HG02885 (cell line): ENCODE data around the gene PLSCR4.
A peak's percentile ranks its signal among the peaks of the same experiment; 100 is the strongest.
"Not testable (repeated sequence)": the region's sequence is repeated elsewhere in the genome, so short reads cannot be mapped to it uniquely, and the experiment has no call there.

Experiments used
- ATAC-seq: cut with Tn5 transposase; IDR thresholded peaks from one replicate; pipeline ENCODE4 v1.9.1; 2021; ENCODE audit warnings: mild to moderate bottlenecking; ENCODE audit not compliant: unreplicated experiment, poor library complexity

PLSCR4 gene

DNA sequence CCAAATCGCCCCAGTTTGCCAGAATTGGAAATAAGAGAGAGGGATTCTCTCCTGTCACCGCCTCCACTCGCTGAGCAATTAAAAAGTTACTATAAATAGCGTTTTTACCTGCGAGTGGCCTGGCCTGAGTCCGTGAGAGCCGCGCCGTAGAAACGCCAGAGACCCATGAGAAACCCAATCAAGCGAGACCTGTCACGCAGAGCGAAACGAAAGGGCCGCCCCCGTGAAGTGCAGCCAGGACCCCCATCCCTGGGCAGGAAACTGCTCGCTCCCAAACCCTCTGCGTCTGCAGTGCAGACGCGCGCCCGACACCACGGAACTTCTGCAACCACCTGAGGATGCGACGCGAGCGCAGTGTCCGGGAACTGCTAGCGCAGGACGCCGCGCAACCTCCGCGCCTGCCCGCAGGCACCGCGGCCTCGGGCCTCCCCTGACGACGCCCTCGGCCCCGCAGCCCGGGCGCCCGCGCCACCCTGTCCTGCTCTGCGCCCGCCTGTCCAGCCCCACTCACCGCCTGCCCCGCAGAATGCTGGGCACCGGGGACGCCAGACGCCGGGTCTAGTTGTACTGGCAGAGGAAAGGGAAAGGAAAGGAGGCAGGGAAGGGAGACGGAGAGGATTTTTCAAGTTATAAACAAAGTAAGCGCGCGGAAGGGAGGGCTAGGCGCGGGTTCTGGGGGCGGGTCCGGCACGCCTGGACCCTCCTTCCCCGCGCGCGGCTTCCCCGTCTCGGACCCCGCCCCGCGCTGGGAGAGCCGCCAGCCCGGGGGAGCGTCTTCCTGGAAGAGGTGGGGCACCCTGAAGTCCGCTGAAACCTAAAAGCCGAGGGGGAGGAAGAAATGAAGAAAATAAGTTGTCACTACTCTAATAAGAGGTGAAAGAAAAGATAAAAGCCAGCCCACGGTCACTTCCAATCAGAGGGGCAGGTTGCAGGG, at the start of gene PLSCR4:
PLSCR4 (minus strand) TSS at position 657 of the 934 bp plus-strand sequence. CDS start 29,034 bp downstream, outside the sequence.
- peak; percentile 72 for ATAC-seq

DNA sequence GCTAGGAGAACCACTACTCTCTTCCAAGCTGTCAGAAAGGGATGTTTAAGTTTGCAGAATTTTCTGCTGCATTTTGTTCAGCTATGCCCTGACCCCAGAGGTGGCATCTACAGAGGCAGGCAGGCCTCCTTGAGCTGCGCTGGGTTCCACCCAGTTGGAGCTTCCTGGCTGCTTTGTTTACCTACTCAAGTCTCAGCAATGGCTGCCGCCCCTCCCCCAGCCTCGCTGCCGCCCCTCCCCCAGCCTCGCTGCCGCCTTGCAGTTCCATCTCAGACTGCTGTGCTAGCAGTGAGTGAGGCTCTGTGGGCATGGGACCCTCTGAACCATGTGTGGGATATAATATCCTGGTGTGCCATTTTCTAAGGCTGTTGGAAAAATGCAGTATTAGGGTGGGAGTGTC, 42.5 kb upstream of the PLSCR4 start:
- ATAC-seq: not testable (repeated sequence)

DNA sequence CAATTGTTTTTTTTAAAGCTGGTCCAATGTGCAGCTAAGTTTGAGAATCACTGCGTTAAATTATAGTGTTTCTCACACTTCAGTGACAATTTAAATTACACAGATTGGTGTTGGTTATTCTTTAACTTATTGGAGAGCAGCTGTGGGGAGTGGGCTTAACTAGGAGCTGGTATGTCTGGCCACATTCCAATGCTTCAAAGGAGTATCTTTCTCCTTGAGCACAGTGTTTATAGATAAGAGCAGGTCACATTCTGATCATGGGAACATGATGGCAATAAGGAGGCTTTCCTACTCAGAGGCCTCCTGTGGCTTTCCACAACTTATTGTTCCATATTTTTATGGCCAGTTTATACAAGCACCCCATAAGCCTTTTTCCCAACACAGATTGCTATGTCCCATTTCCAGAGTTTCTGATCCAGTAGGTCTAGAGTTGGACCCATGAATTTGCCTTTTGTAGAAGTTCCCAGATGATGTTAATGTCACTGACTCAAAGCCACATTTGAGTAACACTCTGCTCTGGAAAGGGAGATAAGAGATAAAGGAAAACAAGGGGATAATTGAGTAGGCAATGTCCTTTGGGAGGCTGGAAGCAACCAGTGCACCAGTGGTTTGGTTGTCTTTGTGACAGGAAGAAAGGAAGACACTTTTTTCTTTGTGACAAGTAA, 33.0 kb upstream of the PLSCR4 start:
- no peak for ATAC-seq

- ATAC-seq: no peak
Measured at GRCh38 chr3:146280864-146281263, 30.0 kb upstream of the PLSCR4 start.

GRCh38 chr3:146279951-146280350, 29.0 kb upstream of the PLSCR4 start:
- ATAC-seq: no peak

- no peak for ATAC-seq
Measured at GRCh38 chr3:146279013-146279412, 28.1 kb upstream of the PLSCR4 start.

DNA sequence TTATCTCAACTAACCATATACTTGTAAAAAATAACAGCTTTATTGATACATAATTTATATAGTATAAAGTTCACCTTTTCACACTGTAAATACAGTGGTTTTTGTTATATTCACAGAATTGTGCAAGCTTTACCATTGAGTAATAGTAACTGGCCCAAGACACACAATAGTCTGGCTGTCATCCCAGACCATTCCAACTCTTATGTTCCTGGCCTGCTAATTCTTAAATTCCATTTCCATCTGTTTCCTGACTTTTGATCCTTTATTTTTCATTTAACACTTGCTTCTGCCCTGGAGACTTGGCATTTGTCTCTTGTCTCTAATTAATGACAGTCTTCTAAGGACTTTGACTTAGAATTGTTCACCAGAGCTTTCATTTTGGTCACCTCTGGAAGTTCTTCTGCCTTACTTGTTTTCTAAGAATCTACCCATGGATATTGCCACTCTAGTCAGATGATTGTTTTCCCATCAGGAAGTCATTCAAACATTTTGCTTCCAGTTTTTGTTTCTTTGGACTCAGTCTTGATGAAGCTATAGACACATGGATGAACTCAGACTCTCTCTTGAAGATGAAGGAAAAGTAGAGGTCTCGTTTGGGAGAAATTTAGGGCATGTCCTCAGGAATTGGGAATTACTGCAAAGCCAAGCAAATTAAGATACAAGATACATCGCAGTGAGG, 27.2 kb upstream of the PLSCR4 start:
- ATAC-seq: no peak

DNA sequence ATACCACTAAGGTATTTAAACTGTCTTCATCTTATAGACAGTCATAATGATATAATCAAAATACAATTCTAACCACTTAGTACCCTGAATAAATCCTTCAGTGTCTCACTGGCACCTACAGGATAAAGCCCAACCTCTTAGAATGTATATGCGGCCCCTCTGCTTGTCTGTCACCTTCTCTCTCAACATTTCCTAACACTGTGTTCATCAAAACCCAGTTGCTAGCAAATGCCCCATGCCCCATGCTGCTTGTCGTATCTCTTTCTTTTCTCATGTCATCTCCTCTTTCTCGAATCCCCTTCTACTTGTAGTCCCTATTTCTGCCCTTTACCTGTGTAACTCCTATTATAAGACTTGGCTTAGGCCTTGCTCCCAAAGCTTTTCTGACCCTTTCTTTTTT, 24.6 kb upstream of the PLSCR4 start:
- ATAC-seq: no peak

DNA sequence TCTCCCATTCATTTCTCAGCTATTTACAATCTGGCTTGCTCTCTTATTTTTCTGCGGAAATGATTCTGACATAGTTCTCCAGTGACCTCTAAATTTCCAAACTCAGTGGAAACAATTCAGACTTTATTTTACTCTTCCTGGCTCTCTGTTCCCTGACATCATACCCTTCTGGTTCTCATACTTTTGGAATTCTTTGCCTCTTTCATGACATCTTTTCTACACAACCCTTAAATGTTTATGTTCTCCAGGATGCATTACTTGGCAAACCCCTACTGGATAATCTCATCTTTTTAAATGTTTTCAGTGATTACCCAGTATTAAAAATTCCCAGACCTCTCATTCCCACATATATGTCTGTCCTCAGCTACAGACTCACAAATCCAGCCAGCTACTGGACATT, 23.9 kb upstream of the PLSCR4 start:
- no peak for ATAC-seq

GRCh38 chr3:146273721-146274407, 23.0 kb upstream of the PLSCR4 start:
- ATAC-seq: no peak

GRCh38 chr3:146271180-146271579, 20.3 kb upstream of the PLSCR4 start:
- no peak for ATAC-seq

DNA sequence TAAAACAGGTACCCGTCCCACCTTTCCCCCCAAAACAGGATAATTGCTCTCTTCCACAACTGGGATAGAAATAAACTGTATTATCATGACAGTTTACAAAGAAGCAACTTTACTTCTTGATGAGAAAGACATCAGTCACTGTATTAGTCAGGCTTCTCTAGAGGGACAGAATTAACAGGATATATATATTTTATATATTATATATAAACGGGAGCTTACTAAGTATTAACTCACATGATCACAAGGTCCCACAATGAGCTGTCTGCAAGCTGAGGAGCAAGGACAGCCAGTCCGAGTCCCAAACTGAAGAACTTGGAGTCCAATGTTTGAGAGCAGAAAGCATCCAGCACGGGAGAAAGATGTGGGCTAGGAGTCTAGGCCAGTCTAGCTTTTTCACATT, 18.4 kb upstream of the PLSCR4 start:
- no peak for ATAC-seq

DNA sequence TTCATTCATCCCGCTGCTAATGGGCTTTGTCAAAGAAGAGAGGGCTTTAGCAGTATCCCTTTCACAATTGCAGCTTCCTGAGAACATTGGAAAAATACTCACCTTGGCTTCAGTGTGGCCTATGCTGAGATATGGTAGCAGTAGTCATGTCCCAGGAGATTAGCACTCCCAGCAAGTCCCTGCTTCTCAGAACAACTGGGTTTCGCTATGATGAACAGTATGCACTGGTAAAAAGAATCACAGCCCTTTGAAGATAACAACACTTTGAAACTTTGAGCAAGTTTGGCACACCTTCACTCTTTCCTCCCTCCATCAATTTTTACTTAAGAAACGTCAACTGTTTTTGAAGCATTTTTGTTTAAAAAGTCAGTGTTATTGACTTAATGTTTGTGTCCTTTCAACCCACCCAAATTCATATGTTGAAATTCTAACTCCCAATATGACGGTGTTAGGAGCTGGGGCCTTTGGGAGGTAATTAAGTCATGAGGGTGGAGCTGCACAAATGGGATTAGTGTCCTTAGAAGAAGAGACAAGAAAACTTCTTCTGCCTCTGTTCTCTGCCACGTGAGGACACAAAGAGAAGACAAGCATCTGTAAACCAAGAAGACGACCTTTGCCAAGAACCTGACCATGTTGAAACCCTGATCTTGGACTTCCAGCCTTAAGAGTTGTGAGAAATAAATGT, 17.8 kb upstream of the PLSCR4 start:
- no peak for ATAC-seq

GRCh38 chr3:146265720-146266119, 14.8 kb upstream of the PLSCR4 start:
- ATAC-seq: no peak

- no peak for ATAC-seq
Measured at GRCh38 chr3:146262371-146263110, 11.6 kb upstream of the PLSCR4 start.

- ATAC-seq: no peak
Measured at GRCh38 chr3:146259880-146260589, 9.1 kb upstream of the PLSCR4 start.

DNA sequence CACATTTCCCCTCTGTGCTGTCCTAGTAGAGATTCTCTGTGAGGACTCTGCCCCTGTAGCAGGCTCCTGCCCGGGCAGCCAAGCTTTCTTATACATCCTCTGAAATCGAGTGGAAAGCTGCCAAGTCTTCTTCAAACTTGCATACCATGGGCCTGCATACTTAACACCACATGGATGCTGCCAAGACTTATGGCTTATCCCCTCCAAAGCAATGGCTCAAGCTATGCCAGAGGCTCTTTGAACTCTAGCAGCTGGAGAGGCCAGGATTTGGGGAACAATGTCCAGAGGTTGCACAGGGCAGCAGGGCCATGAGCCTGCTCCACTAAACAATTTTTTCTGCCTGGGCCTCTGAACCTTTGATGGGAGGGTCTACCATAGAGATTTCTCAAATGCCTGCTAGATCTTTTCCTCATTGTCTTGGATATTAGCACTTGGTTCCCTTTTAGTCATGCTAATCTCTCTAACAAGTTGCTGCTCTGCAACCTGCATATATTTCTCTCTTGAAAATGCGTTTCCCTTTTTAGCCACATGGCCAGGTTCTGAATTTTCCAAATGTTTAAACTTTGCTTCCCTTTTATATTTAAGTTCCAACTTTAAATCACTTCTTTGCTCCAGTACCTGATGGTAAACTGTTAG, 6.1 kb upstream of the PLSCR4 start:
- no peak for ATAC-seq

DNA sequence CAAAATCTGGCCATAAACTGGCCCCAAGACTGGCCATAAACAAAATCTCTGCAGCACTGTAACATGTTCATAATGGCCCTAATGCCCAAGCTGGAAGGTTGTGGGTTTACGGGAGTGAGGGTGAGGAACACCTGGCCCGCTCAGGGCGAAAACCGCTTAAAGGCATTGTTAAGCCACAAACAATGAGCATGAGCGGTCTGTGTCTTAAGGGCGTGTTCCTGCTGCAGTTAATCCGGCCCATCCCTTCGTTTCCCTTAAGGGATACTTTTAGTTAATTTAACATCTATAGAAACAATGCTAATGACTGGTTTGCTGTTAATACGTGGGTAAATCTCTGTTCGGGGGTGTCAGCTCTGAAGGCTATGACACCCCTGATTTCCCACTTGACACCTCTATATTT, 1.5 kb upstream of the PLSCR4 start:
- not testable (repeated sequence) for ATAC-seq
